Lung (tissue), 12 donors: ENCODE measurements around the gene AMY2B. TPM values are rescaled to one million over a fixed set of nuclear protein-coding genes. Genes with fewer than 3 reads are reported as not detected.

Experiments used
- ATAC-seq: fragments of 200-7000 bp; cut with Tn5 transposase; one replicate; pipeline ENCODE4 v1.9.1; 2020; ENCODE audit warnings: moderate number of reproducible peaks; ENCODE audit not compliant: insufficient read depth, low FRiP score
- DNase-seq, 3 donors: peaks; one replicate each; pipeline ENCODE4 v3.0.0-alpha.2; 2013 to 2017
- H3K27ac ChIP-seq, 2 donors: one replicate each; pipeline ENCODE4 v1.5.1; 2013; ENCODE audit warnings: mild to moderate bottlenecking in 2 of 2, moderate library complexity in 2 of 2, control low read depth in 1 of 2, inconsistent platforms in 1 of 2, low read depth in 1 of 2, low read length in 1 of 2
- H3K27me3 ChIP-seq, 3 donors: one replicate each; pipeline ENCODE4 v1.5.1; 2013; ENCODE audit warnings: low read length in 2 of 3; ENCODE audit not compliant: control insufficient read depth in 3 of 3, insufficient read depth in 3 of 3
- H3K36me3 ChIP-seq, 4 donors: one replicate each; pipeline ENCODE4 v1.5.1; 2013; ENCODE audit warnings: low read length in 4 of 4, mild to moderate bottlenecking in 1 of 4, moderate library complexity in 1 of 4; ENCODE audit not compliant: control insufficient read depth in 4 of 4, insufficient read depth in 4 of 4
- H3K4me1 ChIP-seq, 5 donors: one replicate each; pipeline ENCODE4 v1.5.1; 2013; ENCODE audit warnings: low read length in 5 of 5, mild to moderate bottlenecking in 2 of 5, moderate library complexity in 1 of 5; ENCODE audit not compliant: control insufficient read depth in 5 of 5, insufficient read depth in 5 of 5
- H3K4me3 ChIP-seq: one replicate; pipeline ENCODE4 v1.5.1; 2013; ENCODE audit warnings: mild to moderate bottlenecking, control low read depth, moderate library complexity
- H3K9ac ChIP-seq, 2 donors: one replicate each; pipeline ENCODE4 v1.5.1; 2013; ENCODE audit warnings: low read length in 2 of 2, control low read depth in 1 of 2; ENCODE audit not compliant: insufficient read depth in 1 of 2
- H3K9me3 ChIP-seq, 4 donors: one replicate each; pipeline ENCODE4 v1.5.1; 2013; ENCODE audit warnings: low read length in 3 of 4, mild to moderate bottlenecking in 1 of 4, moderate library complexity in 1 of 4; ENCODE audit not compliant: control insufficient read depth in 4 of 4, insufficient read depth in 3 of 4
- WGBS, 2 donors: extraction: QIAGEN DNeasy Blood & Tissue Kit; methylation state at CpG; one replicate each; pipeline ENCODE4 v1.1.7; 2013; 5-methylcytosine and 5-hydroxymethylcytosine counted together
- polyA plus RNA-seq, 2 donors: library from polyadenylated mRNA; stranded (reverse); fragments of 200-250 nt; gene quantifications; one replicate each; pipeline ENCODE4 v1.2.1, GENCODE V29; 2013
- total RNA-seq, 2 donors: library from RNA; depleted of rRNA in 1 of 2; stranded (reverse); fragments of >200 nt in 1 of 2; gene quantifications; one replicate each; pipeline ENCODE4 v1.2.1, GENCODE V29; 2014 to 2021
- TF ChIP-seq, protein P1 (sequence below): IDR thresholded peaks from 2 replicates; pipeline ENCODE4 v1.5.1; 2012; ENCODE audit warnings: mild to moderate bottlenecking; ENCODE audit errors: control extremely low read depth, extremely low read depth
- donor health status: control.
- donor health status: control.
- donor health status: Bipolar disorder and iron deficiency.
- donor health status: healthy.
- donor health status: DM: yes; HTN: yes; CAD: no.

AMY2B gene
- total and polyA plus RNA-seq, 4 donors: 7.3 to 41.3 (median 26.9) TPM

DNA sequence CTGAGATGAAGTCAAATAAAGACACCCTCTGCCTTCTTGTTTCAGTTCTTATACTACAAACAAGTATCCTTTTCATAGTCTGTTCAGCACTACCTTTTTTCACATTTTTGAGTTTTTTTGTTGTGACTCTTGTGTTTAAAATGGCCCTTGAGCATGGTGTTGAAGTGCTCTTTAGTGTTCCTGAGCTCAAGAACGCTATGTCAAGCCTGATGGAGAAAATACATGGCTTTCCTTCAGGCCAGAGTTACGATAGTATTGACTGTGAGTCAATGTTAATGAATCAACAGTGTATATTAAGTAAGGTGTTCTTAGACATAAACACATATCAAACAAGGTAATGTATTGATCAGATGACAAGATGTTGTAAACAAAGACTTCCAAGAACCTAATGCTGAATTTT, 33.2 kb upstream of the AMY2B start:
- TF ChIP-seq, protein P1, sequence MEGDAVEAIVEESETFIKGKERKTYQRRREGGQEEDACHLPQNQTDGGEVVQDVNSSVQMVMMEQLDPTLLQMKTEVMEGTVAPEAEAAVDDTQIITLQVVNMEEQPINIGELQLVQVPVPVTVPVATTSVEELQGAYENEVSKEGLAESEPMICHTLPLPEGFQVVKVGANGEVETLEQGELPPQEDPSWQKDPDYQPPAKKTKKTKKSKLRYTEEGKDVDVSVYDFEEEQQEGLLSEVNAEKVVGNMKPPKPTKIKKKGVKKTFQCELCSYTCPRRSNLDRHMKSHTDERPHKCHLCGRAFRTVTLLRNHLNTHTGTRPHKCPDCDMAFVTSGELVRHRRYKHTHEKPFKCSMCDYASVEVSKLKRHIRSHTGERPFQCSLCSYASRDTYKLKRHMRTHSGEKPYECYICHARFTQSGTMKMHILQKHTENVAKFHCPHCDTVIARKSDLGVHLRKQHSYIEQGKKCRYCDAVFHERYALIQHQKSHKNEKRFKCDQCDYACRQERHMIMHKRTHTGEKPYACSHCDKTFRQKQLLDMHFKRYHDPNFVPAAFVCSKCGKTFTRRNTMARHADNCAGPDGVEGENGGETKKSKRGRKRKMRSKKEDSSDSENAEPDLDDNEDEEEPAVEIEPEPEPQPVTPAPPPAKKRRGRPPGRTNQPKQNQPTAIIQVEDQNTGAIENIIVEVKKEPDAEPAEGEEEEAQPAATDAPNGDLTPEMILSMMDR: no peak
- 73 to 93% methylated on average over 2 of the region's 2 CpGs for WGBS, 2 donors
- Histone ChIP-seq H3K9me3 (no peaks in the 10 kb centered on the region), H3K9ac (no peak overlapping the region), H3K36me3 (peaks cover 6 to 35% (median 29%) of the 10 kb centered on the region in 4 donors), H3K27me3 (no peaks in the 10 kb centered on the region), H3K4me1 (no peaks in the 10 kb centered on the region), H3K27ac (no peak overlapping the region), H3K4me3 (no peak overlapping the region)
- DNase-seq (peak in 1 of 3 donors; percentile 3), ATAC-seq (peak; percentile 31)

DNA sequence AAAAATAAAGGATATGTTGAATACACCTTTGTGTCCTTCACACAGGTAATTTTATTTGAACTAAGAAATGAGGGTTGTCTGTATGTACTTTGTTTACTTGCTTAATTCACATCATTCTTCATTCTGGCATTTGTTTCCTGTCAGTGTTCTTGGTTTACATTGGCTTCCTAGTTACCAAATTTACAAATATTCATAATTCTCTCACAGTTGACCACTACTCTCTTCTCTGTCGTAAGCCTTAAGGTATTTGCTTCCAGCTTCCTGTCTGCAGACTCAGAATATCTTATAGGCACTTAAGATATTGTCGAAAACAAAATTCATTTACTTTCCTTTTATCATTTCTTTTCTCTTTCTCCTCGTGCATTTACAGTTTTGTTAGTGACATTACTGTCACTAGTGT, 30.0 kb upstream of the AMY2B start:
- no peak overlapping the region for H3K4me3 ChIP-seq
- TF ChIP-seq, protein P1: no peak
- H3K27me3 ChIP-seq: no peaks in the 10 kb centered on the region
- H3K9ac ChIP-seq: no peak overlapping the region
- no peaks in the 10 kb centered on the region for H3K9me3 ChIP-seq
- ATAC-seq (no peak), DNase-seq (peak in 1 of 3 donors; percentile 5)
- H3K36me3 ChIP-seq: peaks cover 7 to 45% (median 24%) of the 10 kb centered on the region in 4 donors
- no peaks in the 10 kb centered on the region for H3K4me1 ChIP-seq
- no peak overlapping the region for H3K27ac ChIP-seq
- 72 to 76% methylated on average over 3 of the region's 3 CpGs for WGBS, 2 donors

DNA sequence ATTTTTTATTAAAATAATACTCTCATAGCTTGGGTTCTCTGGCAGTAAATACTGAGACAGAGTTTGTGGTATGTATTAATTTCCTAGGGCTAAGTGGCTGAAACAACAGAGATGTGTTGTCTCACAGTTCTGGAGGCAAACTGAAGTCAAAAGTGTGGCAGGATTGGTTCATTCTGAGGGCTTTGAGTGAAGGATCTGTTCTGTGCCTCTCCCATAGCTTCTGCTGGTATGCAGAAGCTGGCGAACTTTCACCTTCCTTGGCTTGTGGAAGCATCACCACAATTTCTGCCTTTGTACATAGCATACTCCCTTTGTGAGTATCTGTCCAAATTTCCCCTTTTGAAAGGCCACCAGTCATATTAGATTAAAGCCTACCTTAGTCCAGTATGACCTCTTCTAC, 24.9 kb upstream of the AMY2B start:
- H3K9me3 ChIP-seq: no peaks in the 10 kb centered on the region
- no peak overlapping the region for H3K27ac ChIP-seq
- no peaks in the 10 kb centered on the region for H3K4me1 ChIP-seq
- DNase-seq: no peak
- TF ChIP-seq, protein P1: no peak
- H3K9ac ChIP-seq: no peak overlapping the region
- no peak for ATAC-seq
- H3K27me3 ChIP-seq: no peaks in the 10 kb centered on the region
- WGBS, 2 donors: 95 to 98% methylated on average over 1 of the region's 1 CpG
- H3K36me3 ChIP-seq: peaks cover 11 to 38% (median 20%) of the 10 kb centered on the region in 4 donors
- no peak overlapping the region for H3K4me3 ChIP-seq

DNA sequence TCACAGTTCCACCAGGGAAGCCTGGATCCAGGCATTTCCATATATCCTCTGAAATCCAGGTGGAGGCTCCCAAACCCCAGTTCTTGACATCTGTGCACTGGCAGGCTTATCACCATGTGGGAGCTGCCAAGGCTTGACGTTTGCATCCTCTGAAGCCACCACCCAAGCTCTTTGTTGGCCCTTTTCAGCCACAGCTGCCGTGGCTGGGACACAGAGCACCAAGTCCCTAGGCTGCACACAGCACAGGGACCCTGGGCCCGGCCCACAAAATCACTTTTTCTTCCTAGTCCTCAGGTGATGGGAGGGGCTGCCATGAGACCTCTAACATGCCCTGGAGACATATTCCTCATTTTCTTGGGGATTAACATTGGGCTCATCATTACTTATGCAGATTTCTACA, 23.5 kb upstream of the AMY2B start:
- no peak for DNase-seq
- 97 to 98% methylated on average over 3 of the region's 3 CpGs for WGBS, 2 donors
- Histone ChIP-seq H3K27ac (no peak overlapping the region), H3K9ac (no peak overlapping the region), H3K4me1 (no peaks in the 10 kb centered on the region), H3K4me3 (no peak overlapping the region), H3K36me3 (peaks cover 15 to 40% (median 23%) of the 10 kb centered on the region in 4 donors), H3K27me3 (no peaks in the 10 kb centered on the region), H3K9me3 (no peaks in the 10 kb centered on the region)
- TF ChIP-seq, protein P1: no peak
- no peak for ATAC-seq
